Smooth muscle cell of the coronary artery (primary cell): Measurements from ENCODE around the gene MBNL2. TPM values are rescaled to one million over a fixed set of nuclear protein-coding genes. Genes with fewer than 3 reads are reported as not detected.

Experiments
- total RNA-seq: library from RNA; depleted of rRNA; stranded (reverse); fragments of >200 nt; gene quantifications from 2 replicates; pipeline ENCODE4 v1.2.3, GENCODE V29; 2014; ENCODE audit warnings: low replicate concordance

The MBNL2 gene
- total RNA-seq: 28.2 and 43.6 TPM in 2 replicates

GRCh38 chr13:97221989-97222700 is at the start of gene MBNL2:
Gene MBNL2, plus strand, starts transcription at chr13:97222333. Its CDS starts 53,903 bp downstream, at chr13:97276236.

GRCh38 chr13:97433727-97434396 is 211.7 kb downstream of the MBNL2 start, which contains the start of gene RAP2A:
Gene RAP2A, plus strand, starts transcription at chr13:97434169. Its CDS starts 302 bp downstream, at chr13:97434471.

Other genes with a start within 250 kb of the MBNL2 start
- not detected in 2 replicates for gene OXGR1, start 227.9 kb upstream of the MBNL2 start, total RNA-seq
- gene RAP2A, start 211.8 kb downstream of the MBNL2 start, total RNA-seq: 31.8 and 88.6 TPM in 2 replicates